K562 (cell line): ENCODE data around the gene TKTL2. TPM values are rescaled to one million over a fixed set of nuclear protein-coding genes. Genes with fewer than 3 reads are reported as not detected.

ENCODE experiments used
- CHCHD3 ChIP-seq: fragments of 250-450 bp; sonication (Bioruptor Pico); IDR thresholded peaks from 2 replicates; pipeline ENCODE4 v2.1.2; 2022; ENCODE audit warnings: mild to moderate bottlenecking
- FOS ChIP-seq: IDR thresholded peaks from 3 replicates; pipeline ENCODE4 v1.6.1; 2011; ENCODE audit not compliant: insufficient read length; ENCODE audit errors: extremely low read depth
- FUS ChIP-seq: fragments of 200-400 bp; formaldehyde crosslinking; optimal IDR thresholded peaks from 2 replicates; pipeline ENCODE3; 2017; ENCODE audit warnings: low read depth, low read length
- GTF2E2 ChIP-seq: fragments of 200-800 bp; sonication (Bioruptor generic); IDR thresholded peaks from 2 replicates; pipeline ENCODE4 v1.6.1; 2016; ENCODE audit warnings: missing genetic modification characterization, missing compliant biosample characterization
- HDGF ChIP-seq: fragments of 450-650 bp; IDR thresholded peaks from 2 replicates; pipeline ENCODE4 v1.6.1; 2016
- KLF13 ChIP-seq: fragments of 450-650 bp; IDR thresholded peaks from 2 replicates; pipeline ENCODE4 v1.6.1; 2016; ENCODE audit warnings: missing genetic modification characterization, low read depth, mild to moderate bottlenecking, missing compliant biosample characterization, moderate library complexity, borderline replicate concordance
- PHF8 ChIP-seq: fragments of 200-600 bp; sonication (generic); IDR thresholded peaks from 2 replicates; pipeline ENCODE4 v1.6.1; 2012; ENCODE audit warnings: mixed run types, mild to moderate bottlenecking, inconsistent platforms, low read length, moderate library complexity, borderline replicate concordance
- RCOR1 ChIP-seq, 2 experiments: IDR thresholded peaks; 2 replicates each; pipeline ENCODE4 v1.6.1; 2012; ENCODE audit warnings: low read depth in 2 of 2, low read length in 2 of 2, borderline replicate concordance in 1 of 2, improper control_type of control experiment in 1 of 2
- SMC3 ChIP-seq: conservative IDR thresholded peaks from 2 replicates; pipeline ENCODE4 v1.6.1; 2011; ENCODE audit warnings: low read depth, low read length, improper control_type of control experiment; ENCODE audit not compliant: insufficient read depth
- THRAP3 ChIP-seq: fragments of 450-650 bp; IDR thresholded peaks from 2 replicates; pipeline ENCODE4 v1.6.1; 2016; ENCODE audit warnings: mild to moderate bottlenecking, inconsistent platforms, borderline replicate concordance
- ZBTB8A ChIP-seq: fragments of 450-650 bp; IDR thresholded peaks from 2 replicates; pipeline ENCODE4 v1.6.1; 2018; ENCODE audit warnings: mild to moderate bottlenecking, moderate library complexity; ENCODE audit not compliant: partially characterized antibody
- ZFP1 ChIP-seq: fragments of 450-650 bp; formaldehyde crosslinking; IDR thresholded peaks from 2 replicates; pipeline ENCODE4 v1.4.0; 2020; ENCODE audit warnings: mild to moderate bottlenecking, mixed read lengths
- ZNF274 ChIP-seq: IDR thresholded peaks from 2 replicates; pipeline ENCODE4 v1.6.1; 2011; ENCODE audit warnings: low read depth, mild to moderate bottlenecking, low read length, moderate library complexity, borderline replicate concordance
- polyA plus RNA-seq, 8 experiments: library from polyadenylated mRNA; depleted of rRNA in 4 of 8; stranded (reverse) in 5 of 8; unstranded in 3 of 8; fragments of >200 nt; fragmentation: Nextera tagmentation in 2 of 8; fragmentation: Illumina TruSeq in 1 of 8; extraction: Ambion mirVana in 2 of 8; extraction: Trizol in 1 of 8; gene quantifications; 2 replicates each; pipeline versions ENCODE4 v1.2.1 to v1.2.3, GENCODE V29; 2011 to 2014; ENCODE audit warnings: inconsistent platforms in 1 of 8, missing spikeins in 1 of 8
- total RNA-seq, 7 experiments: library from RNA; depleted of rRNA in 6 of 7; stranded (reverse); fragments of >200 nt in 6 of 7; fragmentation: Illumina TruSeq in 2 of 7; extraction: Trizol in 2 of 7; gene quantifications; 2 replicates each; pipeline versions ENCODE4 v1.2.1 to v1.2.3, GENCODE V29; 2011 to 2021; ENCODE audit warnings: low replicate concordance in 1 of 7
- TF ChIP-seq, protein P1 (sequence below), 2 experiments: fragments of 250-450 bp in 1 of 2; fragments of 450-650 bp in 1 of 2; sonication (Bioruptor Pico) in 1 of 2; IDR thresholded peaks; 2 replicates each; pipeline versions ENCODE4 v1.6.1 to v1.8.0; 2016 to 2021; ENCODE audit warnings: mild to moderate bottlenecking in 2 of 2, moderate library complexity in 2 of 2, missing compliant biosample characterization in 1 of 2, missing genetic modification characterization in 1 of 2
- TF ChIP-seq, protein P2 (sequence below): fragments of 450-650 bp; formaldehyde crosslinking; IDR thresholded peaks from 2 replicates; pipeline ENCODE4 v1.4.0; 2020; ENCODE audit warnings: mild to moderate bottlenecking, moderate library complexity
- TF ChIP-seq, protein P3 (sequence below): fragments of 250-450 bp; sonication (Bioruptor Pico); IDR thresholded peaks from 2 replicates; pipeline ENCODE4 v1.4.0; 2020; ENCODE audit warnings: mild to moderate bottlenecking, moderate library complexity
- TF ChIP-seq, protein P4 (sequence below): fragments of 450-650 bp; formaldehyde crosslinking; IDR thresholded peaks from 2 replicates; pipeline ENCODE4 v1.4.0; 2020; ENCODE audit warnings: mild to moderate bottlenecking, moderate library complexity
- TF ChIP-seq, protein P5 (sequence below): fragments of 250-450 bp; sonication (Bioruptor Pico); IDR thresholded peaks from 2 replicates; pipeline ENCODE4 v1.5.0; 2021; ENCODE audit warnings: mild to moderate bottlenecking, moderate library complexity

TKTL2 gene
- total and polyA plus RNA-seq, 9 of the 15 experiments (the other 6 are each of a cell fraction or from before 2014, with no cell fraction given) = 0.03 to 0.31 (median 0.09) TPM; not detected in 1

DNA sequence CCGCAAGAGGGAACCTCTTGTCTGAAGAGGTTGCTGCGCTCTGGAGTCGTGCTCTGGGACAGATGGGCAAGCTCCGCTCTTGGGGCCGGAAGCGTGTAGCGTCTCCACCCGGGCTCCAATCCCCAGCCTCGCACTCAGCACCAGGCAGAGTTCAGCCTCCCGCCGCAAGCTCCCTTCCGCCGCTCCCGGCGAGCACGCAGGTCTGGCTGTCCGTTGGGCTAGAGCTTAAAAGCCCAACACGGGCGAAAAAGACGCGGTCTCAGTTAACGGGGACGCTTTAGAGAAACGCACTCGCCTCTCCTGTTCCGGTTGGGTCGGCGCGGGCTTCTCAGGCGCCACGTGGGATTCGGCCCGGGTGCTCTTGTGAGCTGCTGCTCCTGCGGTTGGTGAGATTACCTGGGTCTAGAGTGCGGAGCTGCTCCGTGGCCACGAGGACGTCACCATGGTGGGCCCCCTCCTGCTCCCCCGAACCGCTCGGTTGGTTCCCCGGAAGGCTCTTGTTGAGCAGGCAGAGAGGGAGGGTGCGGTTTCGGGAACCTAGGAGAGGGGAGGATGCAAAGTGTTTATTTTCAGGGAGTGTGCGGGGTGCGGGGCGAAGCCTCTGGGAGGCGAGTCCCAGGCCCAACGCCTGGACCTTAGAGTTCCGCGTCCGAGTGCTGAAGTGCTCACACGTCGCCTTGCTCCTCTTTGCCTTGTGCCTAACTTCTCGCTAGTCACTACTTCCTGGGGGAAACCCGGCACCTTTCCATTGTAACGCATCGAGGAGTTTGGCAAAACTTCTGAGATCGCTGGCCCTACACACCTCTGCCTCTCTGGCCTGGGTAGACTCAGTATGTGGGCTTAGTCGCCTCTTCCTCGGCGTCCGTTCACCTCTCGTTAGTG lies 21.0 kb upstream of the TKTL2 start, which contains the start of gene TMA16 (continued):
- TF ChIP-seq, protein P1, sequence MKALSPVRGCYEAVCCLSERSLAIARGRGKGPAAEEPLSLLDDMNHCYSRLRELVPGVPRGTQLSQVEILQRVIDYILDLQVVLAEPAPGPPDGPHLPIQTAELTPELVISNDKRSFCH (CRISPR knock-in tag; IDR thresholded peaks at IDR 0.05) = no peak
- TF ChIP-seq, protein P1 (tag; IDR thresholded peaks at IDR 0.05) = peak; percentile 66; the same call in 1 of the 2 replicates
- TF ChIP-seq PHF8 (peak; percentile 91), FOS (no peak), SMC3 (no peak), ZNF274 (no peak), RCOR1 (IDR thresholded peaks at IDR 0.05; ENCODE audit: borderline replicate concordance in 1 of 2, low read depth in 2 of 2, low read length in 2 of 2) (peak in 1 of 2 experiments; percentile 68; a peak in 1 of 4 replicates), ZBTB8A (no peak), GTF2E2 (tag) (peak; percentile 93), THRAP3 (no peak), HDGF (no peak), KLF13 (no peak), FUS (no peak), CHCHD3 (no peak), ZFP1 (CRISPR knock-in tag) (no peak)
- TF ChIP-seq, protein P2, sequence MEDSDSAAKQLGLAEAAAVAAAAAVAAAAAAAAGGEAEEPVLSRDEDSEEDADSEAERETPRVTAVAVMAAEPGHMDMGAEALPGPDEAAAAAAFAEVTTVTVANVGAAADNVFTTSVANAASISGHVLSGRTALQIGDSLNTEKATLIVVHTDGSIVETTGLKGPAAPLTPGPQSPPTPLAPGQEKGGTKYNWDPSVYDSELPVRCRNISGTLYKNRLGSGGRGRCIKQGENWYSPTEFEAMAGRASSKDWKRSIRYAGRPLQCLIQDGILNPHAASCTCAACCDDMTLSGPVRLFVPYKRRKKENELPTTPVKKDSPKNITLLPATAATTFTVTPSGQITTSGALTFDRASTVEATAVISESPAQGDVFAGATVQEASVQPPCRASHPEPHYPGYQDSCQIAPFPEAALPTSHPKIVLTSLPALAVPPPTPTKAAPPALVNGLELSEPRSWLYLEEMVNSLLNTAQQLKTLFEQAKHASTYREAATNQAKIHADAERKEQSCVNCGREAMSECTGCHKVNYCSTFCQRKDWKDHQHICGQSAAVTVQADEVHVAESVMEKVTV (CRISPR knock-in tag) = no peak
- TF ChIP-seq, protein P3, sequence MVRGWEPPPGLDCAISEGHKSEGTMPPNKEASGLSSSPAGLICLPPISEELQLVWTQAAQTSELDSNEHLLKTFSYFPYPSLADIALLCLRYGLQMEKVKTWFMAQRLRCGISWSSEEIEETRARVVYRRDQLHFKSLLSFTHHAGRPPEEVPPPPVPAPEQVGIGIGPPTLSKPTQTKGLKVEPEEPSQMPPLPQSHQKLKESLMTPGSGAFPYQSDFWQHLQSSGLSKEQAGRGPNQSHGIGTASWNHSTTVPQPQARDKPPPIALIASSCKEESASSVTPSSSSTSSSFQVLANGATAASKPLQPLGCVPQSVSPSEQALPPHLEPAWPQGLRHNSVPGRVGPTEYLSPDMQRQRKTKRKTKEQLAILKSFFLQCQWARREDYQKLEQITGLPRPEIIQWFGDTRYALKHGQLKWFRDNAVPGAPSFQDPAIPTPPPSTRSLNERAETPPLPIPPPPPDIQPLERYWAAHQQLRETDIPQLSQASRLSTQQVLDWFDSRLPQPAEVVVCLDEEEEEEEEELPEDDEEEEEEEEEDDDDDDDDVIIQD (CRISPR knock-in tag) = no peak
- TF ChIP-seq, protein P4, sequence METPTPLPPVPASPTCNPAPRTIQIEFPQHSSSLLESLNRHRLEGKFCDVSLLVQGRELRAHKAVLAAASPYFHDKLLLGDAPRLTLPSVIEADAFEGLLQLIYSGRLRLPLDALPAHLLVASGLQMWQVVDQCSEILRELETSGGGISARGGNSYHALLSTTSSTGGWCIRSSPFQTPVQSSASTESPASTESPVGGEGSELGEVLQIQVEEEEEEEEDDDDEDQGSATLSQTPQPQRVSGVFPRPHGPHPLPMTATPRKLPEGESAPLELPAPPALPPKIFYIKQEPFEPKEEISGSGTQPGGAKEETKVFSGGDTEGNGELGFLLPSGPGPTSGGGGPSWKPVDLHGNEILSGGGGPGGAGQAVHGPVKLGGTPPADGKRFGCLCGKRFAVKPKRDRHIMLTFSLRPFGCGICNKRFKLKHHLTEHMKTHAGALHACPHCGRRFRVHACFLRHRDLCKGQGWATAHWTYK = no peak
- TF ChIP-seq, protein P5, sequence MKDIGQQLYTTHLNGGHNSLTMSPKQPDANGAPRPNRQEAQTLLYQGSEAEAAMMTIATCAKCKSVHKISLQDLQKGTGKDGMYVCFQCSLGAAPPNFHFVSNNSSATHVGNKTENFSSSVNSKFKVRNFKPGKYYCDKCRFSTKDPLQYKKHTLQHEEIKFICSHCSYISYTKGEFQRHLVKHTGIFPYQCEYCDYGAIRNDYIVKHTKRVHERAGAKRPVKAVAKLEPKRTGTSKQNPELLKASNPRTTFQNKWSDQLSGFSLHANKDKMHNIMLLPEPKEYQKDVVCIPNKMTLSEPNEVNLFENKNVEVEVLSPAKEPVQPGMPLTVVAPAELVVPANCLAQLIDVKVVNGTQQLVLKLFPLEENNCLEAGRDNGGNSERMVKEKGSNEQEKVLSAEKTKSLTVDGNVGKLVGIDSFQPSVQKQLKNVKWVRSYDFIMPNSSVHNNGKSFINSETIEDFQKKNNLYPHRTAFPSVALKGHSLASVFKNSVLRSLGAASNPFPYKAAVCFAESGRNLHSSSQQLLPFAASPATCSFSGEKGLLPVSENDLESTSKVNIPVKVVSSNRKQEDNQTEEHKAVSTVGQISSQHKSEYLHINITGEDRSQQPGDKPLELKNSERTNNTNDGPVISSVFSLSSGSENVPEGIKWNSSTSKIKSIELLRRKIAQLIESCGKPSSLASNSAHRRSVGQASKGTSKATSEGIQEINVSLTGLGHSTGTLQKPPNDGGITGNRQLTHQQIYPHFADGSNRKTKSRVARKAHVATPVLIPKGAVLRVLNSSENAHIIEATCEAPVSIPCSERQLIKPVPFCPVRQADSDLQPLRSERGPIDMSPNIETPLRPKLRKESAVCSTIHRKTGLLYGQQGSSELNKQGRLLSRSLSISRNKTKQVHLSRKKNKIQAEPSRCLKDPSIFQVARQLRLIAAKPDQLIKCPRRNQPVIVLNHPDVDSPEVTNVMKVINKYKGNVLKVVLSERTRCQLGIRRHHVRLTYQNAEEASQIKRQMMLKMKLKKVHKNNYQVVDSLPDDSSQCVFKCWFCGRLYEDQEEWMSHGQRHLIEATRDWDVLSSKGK (CRISPR knock-in tag) = no peak
